CD8-positive, alpha-beta memory T cell (primary cell): Measurements from ENCODE around the gene ROCK2. TPM values are rescaled to one million over a fixed set of nuclear protein-coding genes. Genes with fewer than 3 reads are reported as not detected.

Experiments
- CTCF ChIA-PET: fragments of 350-600 bp; sonication (Branson Sonifier 250); formaldehyde crosslinking; loops from one replicate; lab custom pipeline; 2021; ENCODE audit warnings: antibody characterized with exemption; lab: Charles Lee
- POLR2A ChIA-PET: fragments of 350-600 bp; sonication (Branson Sonifier 250); formaldehyde crosslinking; loops from one replicate; lab custom pipeline; 2021; ENCODE audit warnings: antibody characterized with exemption; lab: Charles Lee
- DNase-seq, 5 donors: peaks; one replicate each; pipeline versions ENCODE4 v3.0.0 to v3.0.0-alpha.2; 2020 to 2022; ENCODE audit warnings: mixed read lengths in 1 of 5
- H3K27ac ChIP-seq: one replicate; pipeline ENCODE4 v1.7.0; 2013; ENCODE audit warnings: low read depth, mild to moderate bottlenecking, low read length, moderate library complexity
- H3K27me3 ChIP-seq: 2 replicates; pipeline ENCODE4 v1.7.0; 2013; ENCODE audit warnings: low read length, mild to moderate bottlenecking; ENCODE audit not compliant: insufficient read depth, poor library complexity, severe bottlenecking
- H3K36me3 ChIP-seq: 2 replicates; pipeline ENCODE4 v1.7.0; 2013; ENCODE audit warnings: mild to moderate bottlenecking, low read length, moderate library complexity; ENCODE audit not compliant: insufficient read depth
- H3K4me1 ChIP-seq: 2 replicates; pipeline ENCODE4 v1.7.0; 2013; ENCODE audit warnings: mild to moderate bottlenecking, low read length, moderate library complexity; ENCODE audit not compliant: insufficient read depth
- H3K4me3 ChIP-seq: 2 replicates; pipeline ENCODE4 v1.7.0; 2013; ENCODE audit warnings: mild to moderate bottlenecking, low read length
- H3K9me3 ChIP-seq: 2 replicates; pipeline ENCODE4 v1.7.0; 2013; ENCODE audit warnings: mild to moderate bottlenecking, low read length
- H3K27ac Mint-ChIP-seq, 8 donors: one replicate each; pipeline ENCODE4 v1.8.0; 2020 to 2021; ENCODE audit warnings: mixed read lengths in 8 of 8, mild to moderate bottlenecking in 6 of 8, inconsistent platforms in 3 of 8, moderate library complexity in 3 of 8
- H3K27me3 Mint-ChIP-seq, 2 donors: one replicate each; pipeline ENCODE4 v1.8.0; 2020 to 2021; ENCODE audit warnings: mixed read lengths in 2 of 2, mild to moderate bottlenecking in 1 of 2, moderate library complexity in 1 of 2
- H3K36me3 Mint-ChIP-seq, 3 donors: one replicate each; pipeline ENCODE4 v1.8.0; 2020 to 2021; ENCODE audit warnings: mixed read lengths in 3 of 3, inconsistent platforms in 1 of 3, mild to moderate bottlenecking in 1 of 3
- H3K4me1 Mint-ChIP-seq, 3 donors: one replicate each; pipeline ENCODE4 v1.8.0; 2020 to 2021; ENCODE audit warnings: mixed read lengths in 3 of 3, inconsistent platforms in 1 of 3, mild to moderate bottlenecking in 1 of 3
- H3K4me3 Mint-ChIP-seq, 7 donors: one replicate each; pipeline ENCODE4 v1.8.0; 2020 to 2021; ENCODE audit warnings: mixed read lengths in 7 of 7, mild to moderate bottlenecking in 6 of 7, moderate library complexity in 4 of 7, inconsistent platforms in 2 of 7
- H3K9me3 Mint-ChIP-seq, 5 donors: one replicate each; pipeline ENCODE4 v1.8.0; 2020 to 2022; ENCODE audit warnings: mixed read lengths in 5 of 5, mild to moderate bottlenecking in 3 of 5, moderate library complexity in 2 of 5, inconsistent platforms in 1 of 5
- polyA plus RNA-seq: library from polyadenylated mRNA; unstranded; fragments of 300-500 nt; fragmentation: Illumina TruSeq; gene quantifications from one replicate; pipeline ENCODE4 v1.2.3, GENCODE V29; 2021
- total RNA-seq, 2 experiments: library from RNA; stranded (reverse); gene quantifications; one replicate each; pipeline ENCODE4 v1.2.3, GENCODE V29; 2021

Gene ROCK2
- total and polyA plus RNA-seq, 3 experiments from 2014 or later = 15.5 to 22.9 (median 19.5) TPM

GRCh38 chr2:11320698-11321492 lies 23.5 kb downstream of the ROCK2 start:
- no peaks in the 10 kb centered on the region for H3K27me3 Mint-ChIP-seq

GRCh38 chr2:11319939-11320338 lies 24.5 kb downstream of the ROCK2 start:
- H3K9me3 Mint-ChIP-seq = peaks cover 0 to 2% (median 0%) of the 10 kb centered on the region in 5 donors
- peaks cover 0 to 2% (median 0%) of the 10 kb centered on the region in 3 donors for H3K36me3 Mint-ChIP-seq
- H3K27me3 Mint-ChIP-seq = no peaks in the 10 kb centered on the region
- H3K9me3 ChIP-seq = no peaks in the 10 kb centered on the region
- H3K27ac ChIP-seq = no peak overlapping the region
- H3K4me1 ChIP-seq = no peaks in the 10 kb centered on the region
- peaks cover 22 to 41% (median 23%) of the 10 kb centered on the region in 3 donors for H3K4me1 Mint-ChIP-seq
- no peak overlapping the region for H3K27ac Mint-ChIP-seq
- H3K4me3 ChIP-seq = no peak overlapping the region
- no peak for DNase-seq
- H3K36me3 ChIP-seq = no peaks in the 10 kb centered on the region
- ChIA-PET POLR2A (no interaction called here), CTCF (no interaction called here)
- H3K27me3 ChIP-seq = no peaks in the 10 kb centered on the region
- H3K4me3 Mint-ChIP-seq = no peak overlapping the region

More at GRCh38 chr2:11320698-11321492, 23.5 kb downstream of the ROCK2 start:
- Histone ChIP-seq H3K4me3 (no peak overlapping the region), H3K27me3 (no peaks in the 10 kb centered on the region), H3K9me3 (no peaks in the 10 kb centered on the region), H3K36me3 (no peaks in the 10 kb centered on the region), H3K27ac (no peak overlapping the region), H3K4me1 (no peaks in the 10 kb centered on the region)
- Mint-ChIP-seq H3K4me3 (no peak overlapping the region), H3K9me3 (peaks cover 0 to 2% (median 0%) of the 10 kb centered on the region in 5 donors), H3K4me1 (peaks cover 20 to 41% (median 23%) of the 10 kb centered on the region in 3 donors), H3K36me3 (peaks cover 0 to 2% (median 0%) of the 10 kb centered on the region in 3 donors), H3K27ac (no peak overlapping the region)
- CTCF ChIA-PET = interaction anchor here (0.9 kb wide), 1 partner anchor 17 kb away, joined by 3 read pairs; no protein-coding TSS in a partner anchor
- DNase-seq = no peak
- POLR2A ChIA-PET = no interaction called here

- Mint-ChIP-seq H3K4me1 (peaks cover 9 to 39% (median 22%) of the 10 kb centered on the region in 3 donors), H3K4me3 (no peak overlapping the region), H3K27ac (no peak overlapping the region), H3K9me3 (peaks cover 0 to 2% (median 0%) of the 10 kb centered on the region in 5 donors), H3K36me3 (peaks cover 0 to 2% (median 0%) of the 10 kb centered on the region in 3 donors), H3K27me3 (no peaks in the 10 kb centered on the region)
- H3K4me3 ChIP-seq = no peak overlapping the region
- ChIA-PET POLR2A (no interaction called here), CTCF (no interaction called here)
- no peaks in the 10 kb centered on the region for H3K4me1 ChIP-seq
- no peaks in the 10 kb centered on the region for H3K27me3 ChIP-seq
- no peak for DNase-seq
- no peak overlapping the region for H3K27ac ChIP-seq
- H3K36me3 ChIP-seq = no peaks in the 10 kb centered on the region
- no peaks in the 10 kb centered on the region for H3K9me3 ChIP-seq
Measured at GRCh38 chr2:11315074-11315705, 29.2 kb downstream of the ROCK2 start.

GRCh38 chr2:11314487-11314886 lies 29.9 kb downstream of the ROCK2 start:
- H3K4me3 ChIP-seq = no peak overlapping the region
- no peaks in the 10 kb centered on the region for H3K27me3 ChIP-seq
- no peaks in the 10 kb centered on the region for H3K4me1 ChIP-seq
- H3K36me3 ChIP-seq = no peaks in the 10 kb centered on the region
- Mint-ChIP-seq H3K27me3 (no peaks in the 10 kb centered on the region), H3K9me3 (peaks cover 0 to 2% (median 0%) of the 10 kb centered on the region in 5 donors), H3K4me1 (peaks cover 9 to 37% (median 22%) of the 10 kb centered on the region in 3 donors), H3K27ac (no peak overlapping the region), H3K36me3 (peaks cover 0 to 2% (median 0%) of the 10 kb centered on the region in 3 donors), H3K4me3 (no peak overlapping the region)
- DNase-seq = no peak
- H3K27ac ChIP-seq = no peak overlapping the region
- no peaks in the 10 kb centered on the region for H3K9me3 ChIP-seq
- CTCF ChIA-PET = no interaction called here
- POLR2A ChIA-PET = no interaction called here

GRCh38 chr2:11312770-11313471 lies 31.5 kb downstream of the ROCK2 start:
- Histone ChIP-seq H3K4me3 (no peak overlapping the region), H3K4me1 (no peaks in the 10 kb centered on the region), H3K36me3 (no peaks in the 10 kb centered on the region), H3K9me3 (no peaks in the 10 kb centered on the region), H3K27ac (no peak overlapping the region), H3K27me3 (no peaks in the 10 kb centered on the region)
- Mint-ChIP-seq H3K4me1 (peaks cover 9 to 37% (median 22%) of the 10 kb centered on the region in 3 donors), H3K36me3 (no peaks in the 10 kb centered on the region), H3K27ac (no peak overlapping the region), H3K9me3 (no peaks in the 10 kb centered on the region), H3K4me3 (no peak overlapping the region), H3K27me3 (no peaks in the 10 kb centered on the region)
- no peak for DNase-seq
- CTCF ChIA-PET = no interaction called here
- POLR2A ChIA-PET = no interaction called here

- Mint-ChIP-seq H3K4me3 (no peak overlapping the region), H3K36me3 (peaks cover 0 to 2% (median 0%) of the 10 kb centered on the region in 3 donors), H3K27me3 (no peaks in the 10 kb centered on the region), H3K27ac (peak overlapping the region in 1 of 8 donors; percentile 72), H3K9me3 (no peaks in the 10 kb centered on the region), H3K4me1 (peaks cover 15 to 38% (median 26%) of the 10 kb centered on the region in 3 donors)
- POLR2A ChIA-PET = no interaction called here
- Histone ChIP-seq H3K27ac (no peak overlapping the region), H3K27me3 (no peaks in the 10 kb centered on the region), H3K4me3 (no peak overlapping the region), H3K36me3 (no peaks in the 10 kb centered on the region), H3K4me1 (no peaks in the 10 kb centered on the region), H3K9me3 (no peaks in the 10 kb centered on the region)
- CTCF ChIA-PET = no interaction called here
- no peak for DNase-seq
Measured at GRCh38 chr2:11311543-11311942, 32.9 kb downstream of the ROCK2 start.

GRCh38 chr2:11310212-11310611 lies 34.2 kb downstream of the ROCK2 start:
- Mint-ChIP-seq H3K36me3 (peaks cover 0 to 3% (median 0%) of the 10 kb centered on the region in 3 donors), H3K4me1 (peaks cover 24 to 48% (median 39%) of the 10 kb centered on the region in 3 donors), H3K27ac (no peak overlapping the region), H3K27me3 (no peaks in the 10 kb centered on the region), H3K9me3 (no peaks in the 10 kb centered on the region), H3K4me3 (no peak overlapping the region)
- Histone ChIP-seq H3K9me3 (no peaks in the 10 kb centered on the region), H3K27me3 (no peaks in the 10 kb centered on the region), H3K4me3 (no peak overlapping the region), H3K27ac (no peak overlapping the region), H3K36me3 (no peaks in the 10 kb centered on the region), H3K4me1 (no peaks in the 10 kb centered on the region)
- ChIA-PET CTCF (no interaction called here), POLR2A (no interaction called here)
- DNase-seq = no peak
